ENCODE results near the gene TMEM223. TPM values are rescaled to one million over a fixed set of nuclear protein-coding genes. Genes with fewer than 3 reads are reported as not detected.

The TMEM223 gene
- total and polyA plus RNA-seq, 9 of the 15 experiments (the other 6 are each of a cell fraction or from before 2014, with no cell fraction given) = 5.9 to 34.5 (median 19.6) TPM

DNA sequence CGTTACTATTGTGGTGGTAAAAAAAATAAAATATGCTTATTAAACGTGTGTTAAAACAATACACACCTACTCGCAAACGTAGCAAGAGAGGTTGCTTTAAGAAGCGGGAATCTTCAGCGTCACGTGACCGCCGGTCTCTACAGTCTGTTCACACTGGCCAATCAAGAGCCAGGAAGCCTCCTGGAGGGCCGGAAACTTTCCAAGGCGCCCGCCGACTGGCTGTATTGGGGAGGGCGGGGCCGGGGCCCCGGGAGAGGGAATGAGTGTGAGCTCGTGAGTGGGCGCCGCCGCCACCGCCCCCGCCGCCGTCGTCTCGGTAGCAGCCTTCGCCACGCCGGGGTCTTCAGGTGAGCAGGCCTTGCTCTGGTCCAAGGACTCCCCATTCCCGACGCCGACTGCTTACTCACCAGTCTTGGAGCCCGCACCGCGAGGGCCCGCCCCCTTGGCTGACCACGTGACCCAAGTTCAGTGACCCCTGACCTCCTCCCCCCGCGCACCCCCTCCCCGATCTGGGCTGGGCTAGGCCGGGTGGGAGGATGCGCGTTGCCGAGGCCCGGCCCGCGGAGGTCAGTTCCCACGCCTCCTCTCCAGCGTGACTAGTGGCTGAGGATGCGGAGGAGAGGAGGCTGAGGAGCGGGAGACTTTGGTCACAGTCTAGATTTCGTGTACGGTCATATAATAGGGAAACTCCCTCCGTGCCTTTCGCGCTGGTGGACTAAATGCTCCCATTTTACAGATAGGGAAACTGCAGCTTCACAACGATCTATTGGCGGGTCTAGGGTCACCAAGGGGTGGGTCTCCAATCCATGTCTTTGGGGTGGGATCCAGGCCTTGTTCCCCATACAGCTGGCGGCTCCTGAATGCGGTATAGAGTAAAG lies 20.4 kb downstream of the TMEM223 start, which contains the start of gene TAF6L (continued):
- TF ChIP-seq, protein P1, sequence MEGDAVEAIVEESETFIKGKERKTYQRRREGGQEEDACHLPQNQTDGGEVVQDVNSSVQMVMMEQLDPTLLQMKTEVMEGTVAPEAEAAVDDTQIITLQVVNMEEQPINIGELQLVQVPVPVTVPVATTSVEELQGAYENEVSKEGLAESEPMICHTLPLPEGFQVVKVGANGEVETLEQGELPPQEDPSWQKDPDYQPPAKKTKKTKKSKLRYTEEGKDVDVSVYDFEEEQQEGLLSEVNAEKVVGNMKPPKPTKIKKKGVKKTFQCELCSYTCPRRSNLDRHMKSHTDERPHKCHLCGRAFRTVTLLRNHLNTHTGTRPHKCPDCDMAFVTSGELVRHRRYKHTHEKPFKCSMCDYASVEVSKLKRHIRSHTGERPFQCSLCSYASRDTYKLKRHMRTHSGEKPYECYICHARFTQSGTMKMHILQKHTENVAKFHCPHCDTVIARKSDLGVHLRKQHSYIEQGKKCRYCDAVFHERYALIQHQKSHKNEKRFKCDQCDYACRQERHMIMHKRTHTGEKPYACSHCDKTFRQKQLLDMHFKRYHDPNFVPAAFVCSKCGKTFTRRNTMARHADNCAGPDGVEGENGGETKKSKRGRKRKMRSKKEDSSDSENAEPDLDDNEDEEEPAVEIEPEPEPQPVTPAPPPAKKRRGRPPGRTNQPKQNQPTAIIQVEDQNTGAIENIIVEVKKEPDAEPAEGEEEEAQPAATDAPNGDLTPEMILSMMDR (IDR thresholded peaks at IDR 0.05 in 2 of 3, conservative IDR thresholded peaks at IDR 0.05 in 1 of 3; ENCODE audit: insufficient read depth in 2 of 3, low read depth in 1 of 3, low read length in 3 of 3) = no peak; a peak in 1 of 6 replicates
- TF ChIP-seq BRD9 (IDR thresholded peaks at IDR 0.05; ENCODE audit: low read depth, partially characterized antibody) = no peak
- TF ChIP-seq, protein P2, sequence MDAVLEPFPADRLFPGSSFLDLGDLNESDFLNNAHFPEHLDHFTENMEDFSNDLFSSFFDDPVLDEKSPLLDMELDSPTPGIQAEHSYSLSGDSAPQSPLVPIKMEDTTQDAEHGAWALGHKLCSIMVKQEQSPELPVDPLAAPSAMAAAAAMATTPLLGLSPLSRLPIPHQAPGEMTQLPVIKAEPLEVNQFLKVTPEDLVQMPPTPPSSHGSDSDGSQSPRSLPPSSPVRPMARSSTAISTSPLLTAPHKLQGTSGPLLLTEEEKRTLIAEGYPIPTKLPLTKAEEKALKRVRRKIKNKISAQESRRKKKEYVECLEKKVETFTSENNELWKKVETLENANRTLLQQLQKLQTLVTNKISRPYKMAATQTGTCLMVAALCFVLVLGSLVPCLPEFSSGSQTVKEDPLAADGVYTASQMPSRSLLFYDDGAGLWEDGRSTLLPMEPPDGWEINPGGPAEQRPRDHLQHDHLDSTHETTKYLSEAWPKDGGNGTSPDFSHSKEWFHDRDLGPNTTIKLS (IDR thresholded peaks at IDR 0.05; ENCODE audit: borderline replicate concordance, low read depth) = peak; percentile 40; the same call in 1 of the 2 replicates
- no peak for TF ChIP-seq ZNF324 (CRISPR knock-in tag; IDR thresholded peaks at IDR 0.05)
- TF ChIP-seq MYNN (IDR thresholded peaks at IDR 0.05) = no peak
- no peak for TF ChIP-seq MYNN (CRISPR knock-in tag; IDR thresholded peaks at IDR 0.05)
- peak; percentile 90; the same call in 1 of the 2 replicates for TF ChIP-seq SMARCA5 (IDR thresholded peaks at IDR 0.05)
- TF ChIP-seq PHB (CRISPR knock-in tag; IDR thresholded peaks at IDR 0.05) = peak; percentile 14; the same call in 1 of the 2 replicates
- no peak for TF ChIP-seq FOXA1 (IDR thresholded peaks at IDR 0.05; ENCODE audit: borderline replicate concordance)
- TF ChIP-seq STAT5B (CRISPR knock-in tag; IDR thresholded peaks at IDR 0.05) = no peak
- TF ChIP-seq SREBF1 (IDR thresholded peaks at IDR 0.05; ENCODE audit: borderline replicate concordance, low read depth, low read length) = no peak
- TF ChIP-seq, protein P3, sequence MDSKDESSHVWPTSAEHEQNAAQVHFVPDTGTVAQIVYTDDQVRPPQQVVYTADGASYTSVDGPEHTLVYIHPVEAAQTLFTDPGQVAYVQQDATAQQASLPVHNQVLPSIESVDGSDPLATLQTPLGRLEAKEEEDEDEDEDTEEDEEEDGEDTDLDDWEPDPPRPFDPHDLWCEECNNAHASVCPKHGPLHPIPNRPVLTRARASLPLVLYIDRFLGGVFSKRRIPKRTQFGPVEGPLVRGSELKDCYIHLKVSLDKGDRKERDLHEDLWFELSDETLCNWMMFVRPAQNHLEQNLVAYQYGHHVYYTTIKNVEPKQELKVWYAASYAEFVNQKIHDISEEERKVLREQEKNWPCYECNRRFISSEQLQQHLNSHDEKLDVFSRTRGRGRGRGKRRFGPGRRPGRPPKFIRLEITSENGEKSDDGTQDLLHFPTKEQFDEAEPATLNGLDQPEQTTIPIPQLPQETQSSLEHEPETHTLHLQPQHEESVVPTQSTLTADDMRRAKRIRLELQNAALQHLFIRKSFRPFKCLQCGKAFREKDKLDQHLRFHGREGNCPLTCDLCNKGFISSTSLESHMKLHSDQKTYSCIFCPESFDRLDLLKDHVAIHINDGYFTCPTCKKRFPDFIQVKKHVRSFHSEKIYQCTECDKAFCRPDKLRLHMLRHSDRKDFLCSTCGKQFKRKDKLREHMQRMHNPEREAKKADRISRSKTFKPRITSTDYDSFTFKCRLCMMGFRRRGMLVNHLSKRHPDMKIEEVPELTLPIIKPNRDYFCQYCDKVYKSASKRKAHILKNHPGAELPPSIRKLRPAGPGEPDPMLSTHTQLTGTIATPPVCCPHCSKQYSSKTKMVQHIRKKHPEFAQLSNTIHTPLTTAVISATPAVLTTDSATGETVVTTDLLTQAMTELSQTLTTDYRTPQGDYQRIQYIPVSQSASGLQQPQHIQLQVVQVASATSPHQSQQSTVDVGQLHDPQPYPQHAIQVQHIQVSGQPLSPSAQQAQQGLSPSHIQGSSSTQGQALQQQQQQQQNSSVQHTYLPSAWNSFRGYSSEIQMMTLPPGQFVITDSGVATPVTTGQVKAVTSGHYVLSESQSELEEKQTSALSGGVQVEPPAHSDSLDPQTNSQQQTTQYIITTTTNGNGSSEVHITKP (IDR thresholded peaks at IDR 0.05; ENCODE audit: partially characterized antibody) = peak; percentile 52
- TF ChIP-seq, protein P4, sequence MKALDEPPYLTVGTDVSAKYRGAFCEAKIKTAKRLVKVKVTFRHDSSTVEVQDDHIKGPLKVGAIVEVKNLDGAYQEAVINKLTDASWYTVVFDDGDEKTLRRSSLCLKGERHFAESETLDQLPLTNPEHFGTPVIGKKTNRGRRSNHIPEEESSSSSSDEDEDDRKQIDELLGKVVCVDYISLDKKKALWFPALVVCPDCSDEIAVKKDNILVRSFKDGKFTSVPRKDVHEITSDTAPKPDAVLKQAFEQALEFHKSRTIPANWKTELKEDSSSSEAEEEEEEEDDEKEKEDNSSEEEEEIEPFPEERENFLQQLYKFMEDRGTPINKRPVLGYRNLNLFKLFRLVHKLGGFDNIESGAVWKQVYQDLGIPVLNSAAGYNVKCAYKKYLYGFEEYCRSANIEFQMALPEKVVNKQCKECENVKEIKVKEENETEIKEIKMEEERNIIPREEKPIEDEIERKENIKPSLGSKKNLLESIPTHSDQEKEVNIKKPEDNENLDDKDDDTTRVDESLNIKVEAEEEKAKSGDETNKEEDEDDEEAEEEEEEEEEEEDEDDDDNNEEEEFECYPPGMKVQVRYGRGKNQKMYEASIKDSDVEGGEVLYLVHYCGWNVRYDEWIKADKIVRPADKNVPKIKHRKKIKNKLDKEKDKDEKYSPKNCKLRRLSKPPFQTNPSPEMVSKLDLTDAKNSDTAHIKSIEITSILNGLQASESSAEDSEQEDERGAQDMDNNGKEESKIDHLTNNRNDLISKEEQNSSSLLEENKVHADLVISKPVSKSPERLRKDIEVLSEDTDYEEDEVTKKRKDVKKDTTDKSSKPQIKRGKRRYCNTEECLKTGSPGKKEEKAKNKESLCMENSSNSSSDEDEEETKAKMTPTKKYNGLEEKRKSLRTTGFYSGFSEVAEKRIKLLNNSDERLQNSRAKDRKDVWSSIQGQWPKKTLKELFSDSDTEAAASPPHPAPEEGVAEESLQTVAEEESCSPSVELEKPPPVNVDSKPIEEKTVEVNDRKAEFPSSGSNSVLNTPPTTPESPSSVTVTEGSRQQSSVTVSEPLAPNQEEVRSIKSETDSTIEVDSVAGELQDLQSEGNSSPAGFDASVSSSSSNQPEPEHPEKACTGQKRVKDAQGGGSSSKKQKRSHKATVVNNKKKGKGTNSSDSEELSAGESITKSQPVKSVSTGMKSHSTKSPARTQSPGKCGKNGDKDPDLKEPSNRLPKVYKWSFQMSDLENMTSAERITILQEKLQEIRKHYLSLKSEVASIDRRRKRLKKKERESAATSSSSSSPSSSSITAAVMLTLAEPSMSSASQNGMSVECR (CRISPR knock-in tag; IDR thresholded peaks at IDR 0.05) = peak; percentile 70; the same call in 1 of the 2 replicates
- no peak for TF ChIP-seq ZNF347 (CRISPR knock-in tag; IDR thresholded peaks at IDR 0.05; ENCODE audit: low read depth)
- TF ChIP-seq CBFA2T2 (conservative IDR thresholded peaks at IDR 0.05) = peak; percentile 92

Measured in K562 (cell line).